Endothelial cell of umbilical vein (primary cell): ENCODE results near the gene AMOT. TPM values are rescaled to one million over a fixed set of nuclear protein-coding genes. Genes with fewer than 3 reads are reported as not detected.

Experiments used
- BruUV-seq: library from RNA; stranded (reverse); fragments of 400-500 nt; replicated peaks from 2 replicates; lab custom pipeline; 2021; lab: Mats Ljungman, UMichigan
- CTCF ChIA-PET: fragments of 300-600, 350-600 bp; sonication (Branson Sonifier 250); formaldehyde crosslinking; loops from one replicate; lab custom pipeline; 2021; ENCODE audit warnings: antibody characterized with exemption, inconsistent platforms; lab: Charles Lee
- POLR2A ChIA-PET: fragments of 300-600, 350-600 bp; sonication (Branson Sonifier 250); formaldehyde crosslinking; loops from one replicate; lab custom pipeline; 2021; ENCODE audit warnings: antibody characterized with exemption, inconsistent platforms; lab: Charles Lee
- DNase-seq: peaks from one replicate; pipeline ENCODE4 v3.0.0-alpha.2; 2011; ENCODE audit warnings: low read depth, low spot score
- FAIRE-seq: peaks from 2 replicates; lab custom pipeline; 2011; peaks lifted over from hg19 to GRCh38; lab: Jason Lieb, UNC
- H2AFZ ChIP-seq: 2 replicates; pipeline ENCODE4 v1.6.0; 2012; ENCODE audit warnings: low read depth, low read length, control low read depth, inconsistent platforms
- H3K27ac ChIP-seq: 2 replicates; pipeline ENCODE4 v1.5.1; 2011; ENCODE audit warnings: low read depth, mild to moderate bottlenecking, control low read depth, low read length, moderate library complexity; ENCODE audit not compliant: insufficient read depth
- H3K27me3 ChIP-seq, 2 experiments: 2 replicates each; pipeline versions ENCODE4 v1.6.0 to v1.6.1; 2011; ENCODE audit warnings: low read length in 2 of 2, mixed read lengths in 1 of 2; ENCODE audit not compliant: control insufficient read depth in 2 of 2, insufficient read depth in 2 of 2
- H3K36me3 ChIP-seq, 2 experiments: 2 replicates in 1 of 2; 3 replicates in 1 of 2; pipeline ENCODE4 v1.5.1; 2011; ENCODE audit warnings: low read length in 2 of 2, mild to moderate bottlenecking in 1 of 2, moderate library complexity in 1 of 2; ENCODE audit not compliant: control insufficient read depth in 2 of 2, insufficient read depth in 2 of 2; ENCODE audit errors: extremely low read depth in 1 of 2
- H3K4me1 ChIP-seq: 3 replicates; pipeline ENCODE4 v1.5.1; 2011; ENCODE audit warnings: mild to moderate bottlenecking, low read length; ENCODE audit not compliant: control insufficient read depth, insufficient read depth; ENCODE audit errors: extremely low read depth
- H3K4me2 ChIP-seq: 2 replicates; pipeline ENCODE4 v1.6.1; 2011; ENCODE audit warnings: low read length, control low read depth, mixed read lengths; ENCODE audit not compliant: insufficient read depth
- H3K4me3 ChIP-seq, 3 experiments: fragments of 200-600 bp in 1 of 3; sonication (generic), shearing (Covaris generic) in 1 of 3; replicated peaks in 1 of 3; 2 replicates each; pipeline ENCODE4 v1.5.1; 2011 to 2016; ENCODE audit warnings: control low read depth in 3 of 3, low read length in 3 of 3, mild to moderate bottlenecking in 2 of 3, inconsistent platforms in 1 of 3, low read depth in 1 of 3, moderate library complexity in 1 of 3; ENCODE audit not compliant: insufficient read depth in 1 of 3
- H3K79me2 ChIP-seq: 2 replicates; pipeline ENCODE4 v1.6.0; 2012; ENCODE audit warnings: low read length, inconsistent platforms; ENCODE audit not compliant: control insufficient read depth, insufficient read depth
- H3K9ac ChIP-seq: replicated peaks from 2 replicates; pipeline ENCODE3; 2011; ENCODE audit warnings: low read length, control low read depth; ENCODE audit not compliant: insufficient read depth; ENCODE audit errors: extremely low read depth
- H3K9me1 ChIP-seq: replicated peaks from 3 replicates; pipeline ENCODE4 v1.6.0; 2011; ENCODE audit warnings: mild to moderate bottlenecking, low read length; ENCODE audit not compliant: control insufficient read depth, insufficient read depth; ENCODE audit errors: extremely low read depth
- H3K9me3 ChIP-seq: replicated peaks from 2 replicates; pipeline ENCODE4 v1.5.1; 2012; ENCODE audit warnings: low read length, inconsistent platforms; ENCODE audit not compliant: control insufficient read depth, insufficient read depth
- H4K20me1 ChIP-seq: replicated peaks from 2 replicates; pipeline ENCODE3; 2011; ENCODE audit warnings: mild to moderate bottlenecking, low read length; ENCODE audit not compliant: control insufficient read depth, insufficient read depth; ENCODE audit errors: extremely low read depth
- CTCF ChIP-seq, 2 donors: IDR thresholded peaks; 1 replicate in 1 of 2; 2 replicates in 1 of 2; pipeline ENCODE4 v1.5.1; 2011; ENCODE audit warnings: low read length in 2 of 2, mild to moderate bottlenecking in 2 of 2, moderate library complexity in 2 of 2, control low read depth in 1 of 2, inconsistent platforms in 1 of 2, low read depth in 1 of 2; ENCODE audit not compliant: insufficient read depth in 1 of 2; ENCODE audit errors: extremely low read depth in 1 of 2
- EZH2 ChIP-seq: IDR thresholded peaks from 2 replicates; pipeline ENCODE4 v1.6.1; 2012; ENCODE audit warnings: borderline replicate concordance, low read depth, mild to moderate bottlenecking, moderate library complexity, low read length, inconsistent platforms; ENCODE audit not compliant: severe bottlenecking
- FOS ChIP-seq: IDR thresholded peaks from 2 replicates; pipeline ENCODE4 v1.6.1; 2011; ENCODE audit warnings: mild to moderate bottlenecking, low read length, moderate library complexity, borderline replicate concordance; ENCODE audit not compliant: insufficient read depth
- GATA2 ChIP-seq: IDR thresholded peaks from 2 replicates; pipeline ENCODE4 v1.7.0; 2011; ENCODE audit warnings: low read depth, mild to moderate bottlenecking, moderate library complexity, mixed read lengths, low read length; ENCODE audit not compliant: insufficient read length, insufficient read depth
- JUN ChIP-seq: IDR thresholded peaks from 2 replicates; pipeline ENCODE4 v1.6.1; 2011; ENCODE audit warnings: borderline replicate concordance, low read depth; ENCODE audit not compliant: insufficient read length, insufficient read depth
- MAX ChIP-seq: IDR thresholded peaks from 2 replicates; pipeline ENCODE4 v1.6.1; 2011; ENCODE audit not compliant: insufficient read depth, insufficient read length
- MYC ChIP-seq: IDR thresholded peaks from one replicate; pipeline ENCODE4 v1.6.1; 2011; ENCODE audit warnings: mild to moderate bottlenecking, low read depth, low read length
- POLR2A ChIP-seq: IDR thresholded peaks from 2 replicates; pipeline ENCODE4 v1.6.1; 2012; ENCODE audit warnings: low read depth, mild to moderate bottlenecking, control low read depth, low read length
- POLR2AphosphoS5 ChIP-seq: IDR thresholded peaks from 2 replicates; pipeline ENCODE4 v1.6.1; 2012; ENCODE audit warnings: low read depth, mild to moderate bottlenecking, control low read depth, low read length, moderate library complexity; ENCODE audit not compliant: insufficient read depth
- dilution Hi-C: fragments of 300-500 bp; cut with MboI; formaldehyde crosslinking; loops from one replicate; pipeline ENCODE4 v1.15.0; 2019; ENCODE audit warnings: low sequenced_read_pairs; ENCODE audit not compliant: extremely low pct_ligation_motif_present
- intact Hi-C: fragments of 100-400 bp; cut with micrococcal nuclease; formaldehyde crosslinking; loops from one replicate; pipeline ENCODE4 v1.10.0; 2022
- polyA plus RNA-seq, 4 experiments: library from polyadenylated mRNA; depleted of rRNA in 3 of 4; stranded (reverse) in 3 of 4; unstranded in 1 of 4; fragments of >200 nt; gene quantifications; 2 replicates each; pipeline versions ENCODE4 v1.2.1 to v1.2.3, GENCODE V29; 2011 to 2012; ENCODE audit warnings: missing spikeins in 1 of 4
- total RNA-seq: library from RNA; stranded (reverse); gene quantifications from 2 replicates; pipeline ENCODE4 v1.2.3, GENCODE V29; 2021

AMOT gene
- total and polyA plus RNA-seq, 2 donors (not counting 3 experiments of a cell fraction or from before 2014, with no cell fraction given): 0.68 to 3.5 TPM

GRCh38 chrX:112800971-112801775, 39.5 kb downstream of the AMOT start:
- no peaks in the 10 kb centered on the region for H3K79me2 ChIP-seq
- H4K20me1 ChIP-seq: no peaks in the 10 kb centered on the region
- H2AFZ ChIP-seq: no peak overlapping the region
- H3K4me1 ChIP-seq: no peaks in the 10 kb centered on the region
- no peaks in the 10 kb centered on the region for H3K36me3 ChIP-seq
- H3K9me3 ChIP-seq: no peaks in the 10 kb centered on the region
- no peak overlapping the region for H3K4me2 ChIP-seq
- TF ChIP-seq POLR2AphosphoS5 (no peak), MYC (no peak), EZH2 (no peak), JUN (no peak), CTCF (IDR thresholded peaks at IDR 0.05; ENCODE audit: extremely low read depth in 1 of 2, insufficient read depth in 1 of 2, low read depth in 1 of 2, low read length in 2 of 2) (no peak), GATA2 (no peak), POLR2A (no peak), FOS (no peak), MAX (no peak)
- no peak overlapping the region for H3K27ac ChIP-seq
- H3K9me1 ChIP-seq: no peaks in the 10 kb centered on the region
- dilution Hi-C loops (no loop called here), intact Hi-C loops (no loop called here)
- no peak overlapping the region for H3K9ac ChIP-seq
- POLR2A ChIA-PET: no interaction called here
- DNase-seq: no peak
- H3K27me3 ChIP-seq: no peaks in the 10 kb centered on the region
- FAIRE-seq: no peak
- CTCF ChIA-PET: no interaction called here
- no peak overlapping the region for H3K4me3 ChIP-seq
- BruUV-seq: no TSS peak
